NB4 (cell line): Measurements from ENCODE around the gene SLC38A11.
"Not testable (repeated sequence)": the region's sequence is repeated elsewhere in the genome, so short reads cannot be mapped to it uniquely, and the experiment has no call there.

Experiments used
- CTCF ChIP-seq: IDR thresholded peaks from one replicate; pipeline ENCODE4 v1.5.1; 2012; ENCODE audit warnings: low read depth, low read length
- POLR2A ChIP-seq: IDR thresholded peaks from 2 replicates; pipeline ENCODE4 v1.6.1; 2011; ENCODE audit warnings: mild to moderate bottlenecking; ENCODE audit not compliant: insufficient read length; ENCODE audit errors: extremely low read depth

- not testable (repeated sequence) for TF ChIP-seq CTCF, POLR2A
Measured at GRCh38 chr2:164866381-164866780, 88.9 kb downstream of the SLC38A11 start.
